H9 (cell line): ENCODE results near the gene ATP2B2. TPM values are rescaled to one million over a fixed set of nuclear protein-coding genes. Genes with fewer than 3 reads are reported as not detected.
A peak's percentile ranks its signal among the peaks of the same experiment; 100 is the strongest.

Experiments
- DNase-seq: peaks from one replicate; pipeline ENCODE4 v3.0.0-alpha.2; 2017
- H2AFZ ChIP-seq: one replicate; pipeline ENCODE4 v1.6.1; 2013; ENCODE audit warnings: mild to moderate bottlenecking, low read length, control low read depth, moderate library complexity
- H2AK5ac ChIP-seq: 2 replicates; pipeline ENCODE4 v1.6.1; 2013; ENCODE audit warnings: low read length, control low read depth, mixed read lengths; ENCODE audit not compliant: insufficient read length
- H2BK120ac ChIP-seq: one replicate; pipeline ENCODE4 v1.6.1; 2013; ENCODE audit warnings: low read depth, mild to moderate bottlenecking, low read length, control low read depth, inconsistent platforms; ENCODE audit not compliant: poor library complexity, severe bottlenecking
- H2BK12ac ChIP-seq: 2 replicates; pipeline ENCODE4 v1.6.1; 2013; ENCODE audit warnings: low read length, control low read depth, mixed read lengths, low read depth; ENCODE audit not compliant: insufficient read length
- H2BK15ac ChIP-seq: 2 replicates; pipeline ENCODE4 v1.6.1; 2013; ENCODE audit warnings: low read depth, low read length, control low read depth
- H2BK20ac ChIP-seq: one replicate; pipeline ENCODE4 v1.6.1; 2013; ENCODE audit warnings: low read depth, mild to moderate bottlenecking, low read length, control low read depth, inconsistent platforms; ENCODE audit not compliant: poor library complexity, severe bottlenecking
- H2BK5ac ChIP-seq: 2 replicates; pipeline ENCODE4 v1.6.1; 2013; ENCODE audit warnings: low read length, control low read depth, mixed read lengths; ENCODE audit not compliant: insufficient read length
- H3K14ac ChIP-seq: 2 replicates; pipeline ENCODE4 v1.6.1; 2013; ENCODE audit warnings: low read length, control low read depth; ENCODE audit not compliant: insufficient read depth
- H3K18ac ChIP-seq: 2 replicates; pipeline ENCODE4 v1.6.1; 2013; ENCODE audit warnings: low read depth, mild to moderate bottlenecking, mixed read lengths, low read length, control low read depth; ENCODE audit not compliant: insufficient read length
- H3K23ac ChIP-seq: 2 replicates; pipeline ENCODE4 v1.6.1; 2013; ENCODE audit warnings: low read length, control low read depth, mixed read lengths, low read depth; ENCODE audit not compliant: insufficient read length
- H3K23me2 ChIP-seq: 2 replicates; pipeline ENCODE4 v1.6.1; 2013; ENCODE audit warnings: low read depth, mild to moderate bottlenecking, mixed read lengths, low read length, control low read depth; ENCODE audit not compliant: insufficient read length, poor library complexity, severe bottlenecking
- H3K27ac ChIP-seq: 2 replicates; pipeline ENCODE4 v1.5.1; 2013; ENCODE audit warnings: low read length, control low read depth, mixed read lengths, low read depth; ENCODE audit not compliant: insufficient read length
- H3K27me3 ChIP-seq: 2 replicates; pipeline ENCODE4 v1.6.1; 2013; ENCODE audit warnings: low read length, control low read depth, inconsistent platforms; ENCODE audit not compliant: insufficient read depth
- H3K4ac ChIP-seq: 2 replicates; pipeline ENCODE4 v1.6.1; 2013; ENCODE audit warnings: low read depth, mild to moderate bottlenecking, control low read depth, inconsistent platforms, low read length, moderate library complexity
- H3K4me1 ChIP-seq: 2 replicates; pipeline ENCODE4 v1.6.1; 2013; ENCODE audit warnings: low read length, control low read depth, inconsistent platforms; ENCODE audit not compliant: insufficient read depth
- H3K4me2 ChIP-seq: 2 replicates; pipeline ENCODE4 v1.6.1; 2013; ENCODE audit warnings: low read length, control low read depth, mixed read lengths; ENCODE audit not compliant: insufficient read length, insufficient read depth
- H3K56ac ChIP-seq: 2 replicates; pipeline ENCODE4 v1.6.1; 2013; ENCODE audit warnings: low read depth, mild to moderate bottlenecking, mixed read lengths, low read length, control low read depth; ENCODE audit not compliant: insufficient read length
- H3K79me1 ChIP-seq: 2 replicates; pipeline ENCODE4 v1.6.1; 2013; ENCODE audit warnings: low read depth, mild to moderate bottlenecking, moderate library complexity, low read length, control low read depth, inconsistent platforms; ENCODE audit not compliant: insufficient read depth, poor library complexity, severe bottlenecking
- H3K79me2 ChIP-seq: 2 replicates; pipeline ENCODE4 v1.6.1; 2013; ENCODE audit warnings: low read length, control low read depth, inconsistent platforms; ENCODE audit not compliant: insufficient read depth
- H3K9ac ChIP-seq: 2 replicates; pipeline ENCODE4 v1.6.1; 2013; ENCODE audit warnings: low read length, control low read depth, mixed read lengths; ENCODE audit not compliant: insufficient read length; ENCODE audit errors: extremely low read depth
- H3K9me3 ChIP-seq: one replicate; pipeline ENCODE4 v1.6.1; 2013; ENCODE audit warnings: low read depth, low read length, inconsistent platforms; ENCODE audit not compliant: control insufficient read depth
- H3T11ph ChIP-seq: one replicate; pipeline ENCODE4 v1.6.1; 2013; ENCODE audit warnings: mild to moderate bottlenecking, low read length, control low read depth, inconsistent platforms
- H4K20me1 ChIP-seq: one replicate; pipeline ENCODE4 v1.6.1; 2013; ENCODE audit not compliant: control insufficient read depth, insufficient read length, insufficient read depth
- H4K5ac ChIP-seq: 2 replicates; pipeline ENCODE4 v1.6.1; 2013; ENCODE audit warnings: low read depth, mild to moderate bottlenecking, mixed read lengths, low read length, control low read depth; ENCODE audit not compliant: insufficient read length
- H4K8ac ChIP-seq: replicated peaks from 2 replicates; pipeline ENCODE4 v1.6.1; 2013; ENCODE audit warnings: low read length, control low read depth, mixed read lengths, low read depth; ENCODE audit not compliant: insufficient read length
- H4K91ac ChIP-seq: 2 replicates; pipeline ENCODE4 v1.6.1; 2013; ENCODE audit warnings: low read depth, mild to moderate bottlenecking, moderate library complexity, mixed read lengths, low read length, control low read depth; ENCODE audit not compliant: insufficient read length
- H3K27ac Mint-ChIP-seq, 3 experiments: 2 replicates in 2 of 3; 3 replicates in 1 of 3; pipeline ENCODE4 v1.8.0; 2020 to 2021; ENCODE audit warnings: mixed read lengths in 3 of 3, mild to moderate bottlenecking in 1 of 3, moderate library complexity in 1 of 3
- H3K27me3 Mint-ChIP-seq: 2 replicates; pipeline ENCODE4 v1.8.0; 2021; ENCODE audit warnings: low read depth, mild to moderate bottlenecking, moderate library complexity, mixed read lengths
- H3K36me3 Mint-ChIP-seq, 3 experiments: 2 replicates in 2 of 3; 3 replicates in 1 of 3; pipeline ENCODE4 v1.8.0; 2020 to 2021; ENCODE audit warnings: low read depth in 3 of 3, mixed read lengths in 3 of 3; ENCODE audit not compliant: insufficient read depth in 1 of 3
- H3K4me1 Mint-ChIP-seq, 2 experiments: 2 replicates each; pipeline ENCODE4 v1.8.0; 2020; ENCODE audit warnings: mixed read lengths in 2 of 2
- H3K4me3 Mint-ChIP-seq, 2 experiments: 2 replicates in 1 of 2; 3 replicates in 1 of 2; pipeline ENCODE4 v1.8.0; 2020 to 2021; ENCODE audit warnings: mild to moderate bottlenecking in 2 of 2, mixed read lengths in 2 of 2, moderate library complexity in 1 of 2
- H3K9me3 Mint-ChIP-seq, 2 experiments: 2 replicates in 1 of 2; 3 replicates in 1 of 2; pipeline ENCODE4 v1.8.0; 2020; ENCODE audit warnings: mild to moderate bottlenecking in 2 of 2, mixed read lengths in 2 of 2, moderate library complexity in 1 of 2
- CTCF ChIP-seq: fragments of 200-600 bp; sonication (generic); conservative IDR thresholded peaks from 3 replicates; pipeline ENCODE4 v1.8.0; 2021; ENCODE audit warnings: antibody characterized with exemption, mild to moderate bottlenecking
- WGBS: extraction: QIAGEN DNeasy Blood & Tissue Kit; methylation state at CpG from one replicate; pipeline ENCODE4 v1.1.7; 2013; ENCODE audit warnings: missing lambda C conversion rate, low lambda C conversion rate, mixed read lengths; ENCODE audit not compliant: insufficient read length; ENCODE audit errors: extremely low coverage; 5-methylcytosine and 5-hydroxymethylcytosine counted together
- total RNA-seq: library from RNA; stranded (reverse); gene quantifications from 2 replicates; pipeline ENCODE4 v1.2.1, GENCODE V29; 2021

ATP2B2 gene
- total RNA-seq, 1 experiment from 2014 or later: 0.33 TPM

- H4K8ac ChIP-seq: no peak overlapping the region
- Mint-ChIP-seq H3K36me3 (peaks cover 12 to 55% (median 42%) of the 10 kb centered on the region in 3 experiments; a peak in 6 of 7 replicates), H3K9me3 (no peaks in the 10 kb centered on the region), H3K4me3 (no peak overlapping the region), H3K27ac (peak overlapping the region in 2 of 3 experiments; percentile 20 to 74; a peak in 2 of 7 replicates), H3K27me3 (no peaks in the 10 kb centered on the region), H3K4me1 (peaks cover 10 to 13% of the 10 kb centered on the region in 2 experiments)
- no peak overlapping the region for H3K14ac ChIP-seq
- no peaks in the 10 kb centered on the region for H3K79me2 ChIP-seq
- H2BK5ac ChIP-seq: no peak overlapping the region
- no peaks in the 10 kb centered on the region for H3K23me2 ChIP-seq
- no peak overlapping the region for H2BK20ac ChIP-seq
- no peak overlapping the region for H2BK12ac ChIP-seq
- no peak overlapping the region for H3K4me2 ChIP-seq
- H2BK15ac ChIP-seq: no peak overlapping the region
- H2AK5ac ChIP-seq: no peak overlapping the region
- H2AFZ ChIP-seq: no peak overlapping the region
- TF ChIP-seq CTCF: no peak
- WGBS: no CpG with 5 or more reads among the region's 5 CpGs
- no peak overlapping the region for H4K91ac ChIP-seq
- no peaks in the 10 kb centered on the region for H4K20me1 ChIP-seq
- H3K9me3 ChIP-seq: no peaks in the 10 kb centered on the region
- H3K4ac ChIP-seq: no peak overlapping the region
- no peaks in the 10 kb centered on the region for H3K27me3 ChIP-seq
- no peak for DNase-seq
- H3K23ac ChIP-seq: no peak overlapping the region
- no peak overlapping the region for H3K56ac ChIP-seq
- no peak overlapping the region for H3K27ac ChIP-seq
- no peak overlapping the region for H3T11ph ChIP-seq
- H3K4me1 ChIP-seq: 0 out of 2 replicates have a peak, but pooled peaks cover 1% of the 10 kb centered on the region
- H3K18ac ChIP-seq: no peak overlapping the region
- H4K5ac ChIP-seq: no peak overlapping the region
- H3K9ac ChIP-seq: no peak overlapping the region
- peaks cover 4% of the 10 kb centered on the region for H3K79me1 ChIP-seq
- no peak overlapping the region for H2BK120ac ChIP-seq
Observed at GRCh38 chr3:10281951-10282350, 223.4 kb downstream of the ATP2B2 start.
